Measurements from ENCODE around the gene BRICD5. TPM values are rescaled to one million over a fixed set of nuclear protein-coding genes. Genes with fewer than 3 reads are reported as not detected.

The BRICD5 gene
- total and polyA plus RNA-seq, 4 donors, result 2.1 to 13.5 (median 9.3) TPM

DNA sequence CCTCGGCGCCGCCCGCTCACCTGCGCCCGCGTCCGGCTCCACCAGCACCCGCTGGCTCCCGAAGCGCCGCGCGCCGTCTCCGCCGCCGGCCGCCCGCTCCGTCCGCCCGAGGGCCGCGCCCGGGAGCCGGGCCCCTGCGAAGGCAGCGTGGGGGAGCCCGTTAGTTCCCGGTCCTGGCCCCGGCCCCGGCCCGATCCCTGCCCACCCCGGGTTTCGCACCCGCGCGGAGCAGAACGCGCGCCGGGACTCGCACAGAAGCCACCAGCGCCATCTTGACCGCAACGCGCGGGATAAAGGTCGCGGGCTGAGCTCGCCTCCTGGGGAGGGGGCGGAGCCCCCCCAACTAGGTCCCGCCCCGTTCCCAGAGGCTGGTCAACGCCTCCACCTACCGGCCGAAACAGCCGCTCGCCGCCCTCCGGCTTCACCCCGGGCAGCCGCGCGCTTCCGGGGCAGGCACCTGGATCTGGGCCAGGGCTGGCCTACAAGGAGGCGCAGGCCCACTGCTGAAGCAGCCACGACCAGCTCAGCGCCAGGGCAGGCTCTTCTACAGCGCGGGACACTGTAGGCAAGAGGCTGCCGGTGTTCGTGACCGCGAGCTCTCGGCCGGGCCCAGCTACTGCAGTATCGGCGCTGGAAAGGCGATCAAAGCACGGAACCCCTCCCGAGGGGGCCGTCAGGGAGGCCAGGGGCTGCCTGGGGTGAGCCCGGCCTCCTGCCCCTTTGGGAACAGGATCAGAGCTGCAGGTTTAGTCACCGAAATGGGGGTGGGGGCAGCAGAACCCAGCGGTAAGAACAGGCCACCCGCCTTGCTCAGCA is 40.8 kb upstream of the BRICD5 start, which contains the start of gene ECI1:
ECI1 (minus strand) TSS at position 292 of the 816 bp plus-strand sequence; CDS start at position 271, 21 bp downstream.
- ATAC-seq (ENCODE audit: insufficient read depth, low FRiP score), result peak; percentile 98
- Histone ChIP-seq H3K9ac (ENCODE audit: insufficient read depth in 1 of 2, low read length in 2 of 2) (peak within 1 kb of the TSS; percentile 37 to 58), H3K4me3 (peak within 1 kb of the TSS; percentile 71), H3K9me3 (ENCODE audit: control insufficient read depth in 4 of 4, insufficient read depth in 3 of 4, low read length in 3 of 4) (no peaks in the 10 kb centered on the region), H3K27me3 (ENCODE audit: control insufficient read depth in 3 of 3, insufficient read depth in 3 of 3, low read length in 2 of 3) (no peaks in the 10 kb centered on the region), H3K27ac (ENCODE audit: low read depth in 1 of 2, low read length in 1 of 2) (peak within 1 kb of the TSS; percentile 87 to 96), H3K36me3 (ENCODE audit: control insufficient read depth in 4 of 4, insufficient read depth in 4 of 4, low read length in 4 of 4) (peaks cover 15 to 25% (median 20%) of the 10 kb centered on the region in 4 donors), H3K4me1 (ENCODE audit: control insufficient read depth in 5 of 5, insufficient read depth in 5 of 5, low read length in 5 of 5) (peaks cover 0 to 18% (median 5%) of the 10 kb centered on the region in 5 donors)
- TF ChIP-seq CTCF (IDR thresholded peaks at IDR 0.05; ENCODE audit: control extremely low read depth, extremely low read depth), result peak; percentile 78
- WGBS, 2 donors, result 2% methylated on average over 83 to 88 of the region's 88 CpGs
- peak; percentile 95 to 98 (median 97) for DNase-seq

GRCh38 chr16:2250652-2251295 is 40.1 kb upstream of the BRICD5 start:
- Histone ChIP-seq H3K9ac (ENCODE audit: insufficient read depth in 1 of 2, low read length in 2 of 2) (peak overlapping the region in 1 of 2 donors; percentile 58), H3K4me3 (peak overlapping the region; percentile 71), H3K9me3 (ENCODE audit: control insufficient read depth in 4 of 4, insufficient read depth in 3 of 4, low read length in 3 of 4) (no peaks in the 10 kb centered on the region), H3K27ac (ENCODE audit: low read depth in 1 of 2, low read length in 1 of 2) (peak overlapping the region; percentile 87 to 96), H3K4me1 (ENCODE audit: control insufficient read depth in 5 of 5, insufficient read depth in 5 of 5, low read length in 5 of 5) (peaks cover 0 to 18% (median 5%) of the 10 kb centered on the region in 5 donors), H3K36me3 (ENCODE audit: control insufficient read depth in 4 of 4, insufficient read depth in 4 of 4, low read length in 4 of 4) (peaks cover 15 to 30% (median 19%) of the 10 kb centered on the region in 4 donors), H3K27me3 (ENCODE audit: control insufficient read depth in 3 of 3, insufficient read depth in 3 of 3, low read length in 2 of 3) (no peaks in the 10 kb centered on the region)
- DNase-seq (peak; percentile 24 to 32 (median 32)), ATAC-seq (ENCODE audit: insufficient read depth, low FRiP score) (peak; percentile 3)
- TF ChIP-seq CTCF (IDR thresholded peaks at IDR 0.05; ENCODE audit: control extremely low read depth, extremely low read depth), result no peak
- 8 to 11% methylated on average over 35 of the region's 35 CpGs for WGBS, 2 donors

GRCh38 chr16:2246301-2246885 is 35.7 kb upstream of the BRICD5 start:
- 92 to 94% methylated on average over 18 of the region's 18 CpGs for WGBS, 2 donors
- DNase-seq (no peak), ATAC-seq (ENCODE audit: insufficient read depth, low FRiP score) (no peak)
- Histone ChIP-seq H3K9ac (ENCODE audit: insufficient read depth in 1 of 2, low read length in 2 of 2) (no peak overlapping the region), H3K4me3 (no peak overlapping the region), H3K27ac (ENCODE audit: low read depth in 1 of 2, low read length in 1 of 2) (no peak overlapping the region), H3K27me3 (ENCODE audit: control insufficient read depth in 3 of 3, insufficient read depth in 3 of 3, low read length in 2 of 3) (no peaks in the 10 kb centered on the region), H3K36me3 (ENCODE audit: control insufficient read depth in 4 of 4, insufficient read depth in 4 of 4, low read length in 4 of 4) (peaks cover 8 to 37% (median 21%) of the 10 kb centered on the region in 4 donors), H3K9me3 (ENCODE audit: control insufficient read depth in 4 of 4, insufficient read depth in 3 of 4, low read length in 3 of 4) (no peaks in the 10 kb centered on the region), H3K4me1 (ENCODE audit: control insufficient read depth in 5 of 5, insufficient read depth in 5 of 5, low read length in 5 of 5) (peaks cover 0 to 10% (median 0%) of the 10 kb centered on the region in 5 donors)
- no peak for TF ChIP-seq CTCF (IDR thresholded peaks at IDR 0.05; ENCODE audit: control extremely low read depth, extremely low read depth)

Data from lung (tissue), 12 donors.